ENCODE data around the gene SLC10A7.

DNA sequence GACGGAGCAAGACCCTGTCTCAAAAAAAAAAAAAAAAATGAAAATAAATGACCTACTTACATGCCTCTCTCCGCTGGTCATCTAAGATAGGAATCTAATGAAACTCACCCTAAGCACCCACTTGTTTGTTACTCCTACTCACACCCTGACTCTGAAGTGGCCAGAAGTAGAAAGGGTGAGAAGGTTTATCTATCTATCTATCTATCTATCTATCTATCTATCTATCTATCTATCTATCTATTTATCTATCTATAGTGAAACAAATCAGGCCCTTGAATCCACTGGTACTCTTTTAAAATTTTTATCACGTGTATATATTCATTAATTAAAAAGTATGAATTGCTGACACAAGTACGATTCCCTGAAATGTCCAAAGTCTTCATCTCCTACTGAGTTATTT, 75.2 kb downstream of the SLC10A7 start:
- TF ChIP-seq, protein P1, sequence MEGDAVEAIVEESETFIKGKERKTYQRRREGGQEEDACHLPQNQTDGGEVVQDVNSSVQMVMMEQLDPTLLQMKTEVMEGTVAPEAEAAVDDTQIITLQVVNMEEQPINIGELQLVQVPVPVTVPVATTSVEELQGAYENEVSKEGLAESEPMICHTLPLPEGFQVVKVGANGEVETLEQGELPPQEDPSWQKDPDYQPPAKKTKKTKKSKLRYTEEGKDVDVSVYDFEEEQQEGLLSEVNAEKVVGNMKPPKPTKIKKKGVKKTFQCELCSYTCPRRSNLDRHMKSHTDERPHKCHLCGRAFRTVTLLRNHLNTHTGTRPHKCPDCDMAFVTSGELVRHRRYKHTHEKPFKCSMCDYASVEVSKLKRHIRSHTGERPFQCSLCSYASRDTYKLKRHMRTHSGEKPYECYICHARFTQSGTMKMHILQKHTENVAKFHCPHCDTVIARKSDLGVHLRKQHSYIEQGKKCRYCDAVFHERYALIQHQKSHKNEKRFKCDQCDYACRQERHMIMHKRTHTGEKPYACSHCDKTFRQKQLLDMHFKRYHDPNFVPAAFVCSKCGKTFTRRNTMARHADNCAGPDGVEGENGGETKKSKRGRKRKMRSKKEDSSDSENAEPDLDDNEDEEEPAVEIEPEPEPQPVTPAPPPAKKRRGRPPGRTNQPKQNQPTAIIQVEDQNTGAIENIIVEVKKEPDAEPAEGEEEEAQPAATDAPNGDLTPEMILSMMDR (optimal IDR thresholded peaks at IDR 0.05 in 1 of 3, IDR thresholded peaks at IDR 0.05 in 1 of 3, conservative IDR thresholded peaks at IDR 0.05 in 1 of 3; ENCODE audit: extremely low read depth in 1 of 3, insufficient read depth in 2 of 3, low read length in 3 of 3), result no peak
- no peak for TF ChIP-seq EZH2 (IDR thresholded peaks at IDR 0.05; ENCODE audit: low read length)

All from keratinocyte (primary cell).